HepG2 (cell line): ENCODE measurements around the gene DGCR2. TPM values are rescaled to one million over a fixed set of nuclear protein-coding genes. Genes with fewer than 3 reads are reported as not detected.

ENCODE experiments used
- CSRNP2 ChIP-seq: sonication (generic); formaldehyde crosslinking; conservative IDR thresholded peaks from 2 replicates; pipeline ENCODE4 v1.8.0; 2022; ENCODE audit warnings: low read depth, missing genetic modification reagents
- ELF4 ChIP-seq: sonication (generic); formaldehyde crosslinking; IDR thresholded peaks from 2 replicates; pipeline ENCODE4 v1.5.0; 2020; ENCODE audit warnings: missing genetic modification reagents, mild to moderate bottlenecking, moderate library complexity, borderline replicate concordance
- FOXP1 ChIP-seq, 2 experiments: fragments of 450-650 bp in 1 of 2; IDR thresholded peaks; 2 replicates each; pipeline ENCODE4 v1.6.1; 2017 to 2018; ENCODE audit warnings: antibody characterized with exemption in 1 of 2
- GMEB1 ChIP-seq: sonication (generic); formaldehyde crosslinking; IDR thresholded peaks from 2 replicates; pipeline ENCODE4 v1.5.1; 2020; ENCODE audit warnings: missing genetic modification reagents, mild to moderate bottlenecking, borderline replicate concordance
- MLLT10 ChIP-seq: sonication (generic); formaldehyde crosslinking; IDR thresholded peaks from 2 replicates; pipeline ENCODE4 v1.4.0; 2020; ENCODE audit warnings: missing genetic modification reagents
- MTA3 ChIP-seq: sonication (generic); formaldehyde crosslinking; IDR thresholded peaks from 2 replicates; pipeline ENCODE4 v1.4.0; 2020; ENCODE audit warnings: missing genetic modification reagents
- SKI ChIP-seq: fragments of 450-650 bp; IDR thresholded peaks from one replicate; pipeline ENCODE4 v1.6.1; 2018; ENCODE audit warnings: mild to moderate bottlenecking; ENCODE audit not compliant: partially characterized antibody
- SMAD1 ChIP-seq: sonication (generic); formaldehyde crosslinking; IDR thresholded peaks from 2 replicates; pipeline ENCODE4 v1.4.0; 2020; ENCODE audit warnings: missing genetic modification reagents, low read depth, mild to moderate bottlenecking, borderline replicate concordance
- STAG1 ChIP-seq: sonication (generic); formaldehyde crosslinking; IDR thresholded peaks from 2 replicates; pipeline ENCODE4 v1.4.0; 2020; ENCODE audit warnings: missing genetic modification reagents
- THAP7 ChIP-seq: sonication (generic); formaldehyde crosslinking; IDR thresholded peaks from 2 replicates; pipeline ENCODE4 v1.8.1; 2023; ENCODE audit warnings: mild to moderate bottlenecking, missing genetic modification reagents
- ZFP41 ChIP-seq: sonication (generic); formaldehyde crosslinking; IDR thresholded peaks from 2 replicates; pipeline ENCODE4 v1.4.0; 2020; ENCODE audit warnings: mild to moderate bottlenecking, missing genetic modification reagents, borderline replicate concordance
- ZIK1 ChIP-seq: sonication (generic); formaldehyde crosslinking; IDR thresholded peaks from 2 replicates; pipeline ENCODE4 v1.5.0; 2020; ENCODE audit warnings: mild to moderate bottlenecking, low read depth, missing genetic modification reagents, borderline replicate concordance
- ZNF18 ChIP-seq: sonication (generic); formaldehyde crosslinking; IDR thresholded peaks from 2 replicates; pipeline ENCODE4 v1.8.0; 2022; ENCODE audit warnings: mild to moderate bottlenecking, missing genetic modification reagents; ENCODE audit not compliant: insufficient replicate concordance
- ZNF354B ChIP-seq: sonication (generic); formaldehyde crosslinking; IDR thresholded peaks from 2 replicates; pipeline ENCODE4 v1.8.0; 2022; ENCODE audit warnings: mild to moderate bottlenecking, missing genetic modification reagents
- ZNF574 ChIP-seq: sonication (generic); formaldehyde crosslinking; IDR thresholded peaks from 2 replicates; pipeline ENCODE4 v1.4.0; 2020; ENCODE audit warnings: missing genetic modification reagents
- ZNF576 ChIP-seq: sonication (generic); formaldehyde crosslinking; IDR thresholded peaks from 2 replicates; pipeline ENCODE4 v1.4.0; 2020; ENCODE audit warnings: mild to moderate bottlenecking, missing genetic modification reagents
- ZNF7 ChIP-seq: IDR thresholded peaks from 2 replicates; pipeline ENCODE4 v1.6.1; 2016; ENCODE audit warnings: missing biosample characterization, missing genetic modification reagents
- ZNF740 ChIP-seq: sonication (generic); formaldehyde crosslinking; IDR thresholded peaks from 2 replicates; pipeline ENCODE4 v1.4.0; 2020; ENCODE audit warnings: missing genetic modification reagents
- ZNF781 ChIP-seq: sonication (generic); formaldehyde crosslinking; IDR thresholded peaks from 2 replicates; pipeline ENCODE4 v1.5.1; 2020; ENCODE audit warnings: borderline replicate concordance, mild to moderate bottlenecking, missing genetic modification reagents; ENCODE audit errors: not compliant biosample characterization
- polyA plus RNA-seq, 8 experiments: library from polyadenylated mRNA; depleted of rRNA in 3 of 8; stranded (reverse) in 7 of 8; unstranded in 1 of 8; fragments of >200 nt; fragmentation: Illumina TruSeq in 4 of 8; extraction: Trizol in 4 of 8; gene quantifications; 2 replicates each; pipeline versions ENCODE4 v1.2.1 to v1.2.3, GENCODE V29; 2011 to 2016; ENCODE audit warnings: low read depth in 4 of 8, missing spikeins in 1 of 8, mixed read lengths in 1 of 8; ENCODE audit not compliant: insufficient read depth in 1 of 8
- total RNA-seq, 5 experiments: library from RNA; depleted of rRNA; stranded (reverse); fragments of >200 nt; fragmentation: Illumina TruSeq; extraction: Trizol; gene quantifications; 2 replicates each; pipeline ENCODE4 v1.2.3, GENCODE V29; 2016; ENCODE audit warnings: low read depth in 1 of 5

The DGCR2 gene
- total and polyA plus RNA-seq, 2 of the 13 experiments (the other 11 are each of a cell fraction or from before 2014, with no cell fraction given), result 23.1 to 35.3 TPM

- TF ChIP-seq ZNF7 (CRISPR knock-in tag), result peak; percentile 39; the same call in 1 of the 2 replicates
- no peak for TF ChIP-seq ZNF576
- TF ChIP-seq ZFP41 (CRISPR knock-in tag), result 0 out of 2 replicates have a peak, but pooled peaks have one; percentile 42
- no peak for TF ChIP-seq ELF4
- TF ChIP-seq ZNF574 (CRISPR knock-in tag), result peak; percentile 11; the same call in 1 of the 2 replicates
- no peak for TF ChIP-seq STAG1 (CRISPR knock-in tag)
- no peak for TF ChIP-seq MTA3 (CRISPR knock-in tag)
- no peak for TF ChIP-seq SKI
- no peak for TF ChIP-seq ZNF18 (CRISPR knock-in tag)
- TF ChIP-seq SMAD1 (CRISPR knock-in tag), result no peak
- TF ChIP-seq GMEB1 (CRISPR knock-in tag), result no peak
- TF ChIP-seq CSRNP2 (CRISPR knock-in tag), result no peak
- no peak for TF ChIP-seq FOXP1 (IDR thresholded peaks at IDR 0.05)
- TF ChIP-seq FOXP1 (CRISPR knock-in tag; IDR thresholded peaks at IDR 0.05), result no peak
- TF ChIP-seq THAP7 (CRISPR knock-in tag), result no peak
- TF ChIP-seq MLLT10, result no peak
- TF ChIP-seq ZNF781, result no peak
- no peak for TF ChIP-seq ZNF740 (CRISPR knock-in tag)
- no peak for TF ChIP-seq ZNF354B (CRISPR knock-in tag)
- TF ChIP-seq ZIK1, result no peak
These were observed 710 bp upstream of the DGCR2 start (continued) for GRCh38 chr22:19122752-19123492.
